GM18505 (cell line): Measurements from ENCODE around the gene MIA2.

ENCODE experiments used
- ATAC-seq: cut with Tn5 transposase; IDR thresholded peaks from one replicate; pipeline ENCODE4 v1.9.1; 2021; ENCODE audit not compliant: unreplicated experiment
- POLR2A ChIP-seq: IDR thresholded peaks from 4 replicates; pipeline ENCODE4 v1.6.1; 2011; ENCODE audit warnings: borderline replicate concordance; ENCODE audit not compliant: insufficient read depth, insufficient read length; ENCODE audit errors: extremely low read depth

Gene MIA2

GRCh38 chr14:39376667-39377403 is 143.1 kb downstream of the MIA2 start:
- TF ChIP-seq POLR2A = no peak
- no peak for ATAC-seq

- no peak for ATAC-seq
- TF ChIP-seq POLR2A = no peak
Observed at GRCh38 chr14:39381366-39381765, 147.7 kb downstream of the MIA2 start.

- TF ChIP-seq POLR2A = no peak
- no peak for ATAC-seq
Observed at GRCh38 chr14:39382463-39382862, 148.7 kb downstream of the MIA2 start.

GRCh38 chr14:39383026-39383660 is 149.4 kb downstream of the MIA2 start:
- no peak for TF ChIP-seq POLR2A
- ATAC-seq = no peak

- no peak for ATAC-seq
- TF ChIP-seq POLR2A = no peak
Observed at GRCh38 chr14:39383741-39384140, 150.0 kb downstream of the MIA2 start.

GRCh38 chr14:39384177-39384576 is 150.5 kb downstream of the MIA2 start:
- ATAC-seq = no peak
- no peak for TF ChIP-seq POLR2A

- no peak for ATAC-seq
- no peak for TF ChIP-seq POLR2A
Observed at GRCh38 chr14:39393289-39393688, 159.6 kb downstream of the MIA2 start.

- no peak for TF ChIP-seq POLR2A
- no peak for ATAC-seq
Observed at GRCh38 chr14:39395555-39396254, 162.0 kb downstream of the MIA2 start.

GRCh38 chr14:39396448-39396847 is 162.7 kb downstream of the MIA2 start:
- TF ChIP-seq POLR2A = no peak
- no peak for ATAC-seq

- TF ChIP-seq POLR2A = no peak
- no peak for ATAC-seq
Observed at GRCh38 chr14:39398382-39398781, 164.7 kb downstream of the MIA2 start.

- no peak for ATAC-seq
- no peak for TF ChIP-seq POLR2A
Observed at GRCh38 chr14:39406560-39406959, 172.8 kb downstream of the MIA2 start.

- ATAC-seq = no peak
Observed at GRCh38 chr14:39416072-39416471, 182.4 kb downstream of the MIA2 start.

GRCh38 chr14:39417014-39417413 is 183.3 kb downstream of the MIA2 start:
- TF ChIP-seq POLR2A = no peak
- no peak for ATAC-seq

More at GRCh38 chr14:39416072-39416471, 182.4 kb downstream of the MIA2 start:
- TF ChIP-seq POLR2A = no peak

GRCh38 chr14:39419272-39419671 is 185.6 kb downstream of the MIA2 start:
- no peak for ATAC-seq
- no peak for TF ChIP-seq POLR2A

- no peak for TF ChIP-seq POLR2A
- no peak for ATAC-seq
Observed at GRCh38 chr14:39422243-39422642, 188.5 kb downstream of the MIA2 start.

- TF ChIP-seq POLR2A = no peak
- ATAC-seq = no peak
Observed at GRCh38 chr14:39423793-39424192, 190.1 kb downstream of the MIA2 start.
